Measurements from ENCODE around the gene CD37.

The CD37 gene

DNA sequence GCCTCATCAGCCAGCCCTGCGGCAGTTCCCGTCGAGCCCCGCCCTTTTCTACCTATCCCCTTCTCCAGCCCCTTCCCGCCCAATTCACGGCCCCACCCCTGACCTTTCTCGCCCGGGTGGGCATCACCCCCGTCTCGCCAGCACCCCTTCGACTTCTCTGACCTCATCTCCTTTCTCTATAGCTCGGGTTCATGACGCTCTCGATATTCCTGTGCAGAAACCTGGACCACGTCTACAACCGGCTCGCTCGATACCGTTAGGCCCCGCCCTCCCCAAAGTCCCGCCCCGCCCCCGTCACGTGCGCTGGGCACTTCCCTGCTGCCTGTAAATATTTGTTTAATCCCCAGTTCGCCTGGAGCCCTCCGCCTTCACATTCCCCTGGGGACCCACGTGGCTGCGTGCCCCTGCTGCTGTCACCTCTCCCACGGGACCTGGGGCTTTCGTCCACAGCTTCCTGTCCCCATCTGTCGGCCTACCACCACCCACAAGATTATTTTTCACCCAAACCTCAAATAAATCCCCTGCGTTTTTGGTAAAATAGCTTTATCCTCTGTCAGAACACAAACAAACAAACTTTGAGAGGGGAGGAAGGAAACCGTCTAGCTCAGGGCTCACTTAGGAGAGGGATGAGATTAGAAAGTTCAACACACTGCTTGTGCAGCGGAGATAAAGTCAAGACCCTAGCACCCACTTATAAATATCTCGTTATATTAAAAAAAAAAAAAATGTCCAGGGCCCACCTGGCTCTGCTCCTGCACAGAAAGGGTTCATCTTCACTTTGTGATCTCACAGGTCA is 5.1 kb downstream of the CD37 start:
- H4K20me1 ChIP-seq = peaks cover 0 to 32% (median 12%) of the 10 kb centered on the region in 11 experiments; a peak in 12 of 22 replicates
- H3K9ac ChIP-seq = peak overlapping the region in 7 of 11 experiments; percentile 2 to 62 (median 52); a peak in 9 of 22 replicates
- TF ChIP-seq Cebpa-rat (IDR thresholded peaks at IDR 0.05) = no peak
- peak overlapping the region in 5 of 11 experiments; percentile 44 to 58 (median 52); a peak in 8 of 22 replicates for H3K27ac ChIP-seq
- H3K9me3 ChIP-seq (replicated peaks in 1 of 11) = 0 out of 22 replicates have a peak, but pooled peaks cover 0 to 8% (median 0%) of the 10 kb centered on the region in 11 experiments
- peaks cover 10 to 58% (median 39%) of the 10 kb centered on the region in 11 experiments; a peak in 20 of 22 replicates for H3K27me3 ChIP-seq
- peak overlapping the region; percentile 81 to 97 (median 92) for H3K4me2 ChIP-seq
- H3K36me3 ChIP-seq = peaks cover 0 to 11% (median 0%) of the 10 kb centered on the region in 11 experiments; a peak in 2 of 22 replicates
- H3K4me1 ChIP-seq = peaks cover 32 to 52% (median 45%) of the 10 kb centered on the region in 10 experiments
- H3K4me3 ChIP-seq = peak overlapping the region in 9 of 10 experiments; percentile 1 to 61 (median 38); a peak in 12 of 20 replicates

DNA sequence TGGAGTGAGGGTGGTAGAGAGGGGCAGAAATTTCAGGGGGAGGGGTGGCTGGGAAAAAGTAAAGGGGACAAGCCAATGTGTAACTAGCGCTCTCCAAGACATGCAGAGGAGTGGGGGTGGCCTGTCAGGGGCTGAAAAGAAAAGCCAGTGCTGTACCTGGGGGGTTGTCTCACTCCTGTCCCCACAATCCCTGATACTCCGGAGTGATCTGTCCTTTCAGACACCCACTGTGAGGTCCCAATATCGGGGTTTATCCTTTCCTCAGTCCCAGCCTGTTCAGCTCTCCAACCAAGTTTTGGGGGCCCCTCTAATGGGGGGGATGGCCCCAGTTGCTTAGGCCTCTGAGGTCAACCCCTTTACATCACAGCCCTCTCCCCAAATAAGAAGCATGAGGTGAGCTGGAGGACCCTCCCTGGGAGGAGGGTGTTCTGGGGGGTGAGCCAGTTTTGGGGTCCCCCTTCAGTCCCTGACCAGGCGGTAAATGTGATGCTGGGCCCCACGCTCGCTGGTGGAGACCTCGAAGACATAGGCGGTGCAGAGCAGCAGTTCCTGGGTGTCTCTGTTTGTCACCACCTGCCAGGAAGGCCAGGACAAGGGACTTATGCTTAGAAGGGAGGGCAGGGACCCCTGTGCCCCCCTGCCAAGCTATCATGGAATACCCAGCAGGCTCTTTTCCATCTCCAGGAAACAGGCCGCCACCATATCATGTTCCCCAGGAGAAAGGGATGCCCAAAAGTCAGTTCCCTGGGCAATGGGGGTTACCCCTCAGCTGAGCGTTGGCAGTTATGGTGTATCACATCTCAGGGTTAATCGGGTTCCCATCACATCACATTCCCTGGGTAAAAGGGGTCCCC is 5.9 kb downstream of the CD37 start:
- Histone ChIP-seq H3K4me3 (peak overlapping the region in 8 of 10 experiments; percentile 1 to 61 (median 32); a peak in 6 of 20 replicates), H3K36me3 (peaks cover 0 to 11% (median 0%) of the 10 kb centered on the region in 11 experiments; a peak in 2 of 22 replicates), H3K4me2 (peak overlapping the region; percentile 81 to 97 (median 92)), H3K27me3 (peaks cover 10 to 58% (median 40%) of the 10 kb centered on the region in 11 experiments; a peak in 20 of 22 replicates), H3K9me3 (replicated peaks in 1 of 11) (0 out of 22 replicates have a peak, but pooled peaks cover 0 to 8% (median 0%) of the 10 kb centered on the region in 11 experiments), H4K20me1 (peaks cover 0 to 32% (median 12%) of the 10 kb centered on the region in 11 experiments; a peak in 12 of 22 replicates), H3K27ac (peak overlapping the region in 5 of 11 experiments; percentile 44 to 58 (median 52); a peak in 7 of 22 replicates), H3K4me1 (peaks cover 24 to 45% (median 37%) of the 10 kb centered on the region in 10 experiments), H3K9ac (peak overlapping the region in 7 of 11 experiments; percentile 2 to 62 (median 52); a peak in 9 of 22 replicates)
- TF ChIP-seq Cebpa-rat (IDR thresholded peaks at IDR 0.05) = no peak

DNA sequence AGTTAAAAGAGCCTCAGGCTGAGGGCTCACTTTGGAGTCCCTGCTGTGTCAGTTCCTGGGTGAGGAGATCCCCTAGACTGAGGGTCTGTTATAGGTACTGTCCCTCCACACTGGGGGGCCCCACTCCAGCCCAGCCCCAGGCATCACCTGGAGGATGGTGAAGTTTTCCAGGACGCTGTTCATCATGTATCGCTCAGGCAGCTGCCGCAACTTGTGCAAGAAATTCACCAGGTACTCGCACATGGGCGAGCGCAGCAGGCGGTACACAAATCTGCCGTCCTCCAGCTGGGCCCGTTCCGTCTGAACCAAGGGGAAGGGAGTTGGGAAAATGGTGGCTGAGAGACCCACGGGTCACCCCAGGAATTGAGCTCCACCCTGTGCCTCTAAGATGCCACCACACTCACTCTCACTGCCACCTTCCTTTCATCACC is 7.1 kb downstream of the CD37 start:
- H3K36me3 ChIP-seq = peaks cover 0 to 11% (median 0%) of the 10 kb centered on the region in 11 experiments; a peak in 2 of 22 replicates
- H3K27me3 ChIP-seq = peaks cover 10 to 52% (median 40%) of the 10 kb centered on the region in 11 experiments; a peak in 20 of 22 replicates
- peaks cover 0 to 28% (median 12%) of the 10 kb centered on the region in 11 experiments; a peak in 11 of 22 replicates for H4K20me1 ChIP-seq
- TF ChIP-seq Cebpa-rat (IDR thresholded peaks at IDR 0.05) = no peak
- H3K4me3 ChIP-seq = no peak overlapping the region
- peaks cover 23 to 33% (median 27%) of the 10 kb centered on the region in 10 experiments for H3K4me1 ChIP-seq
- peak overlapping the region in 6 of 11 experiments; percentile 89 to 97 (median 94); a peak in 5 of 22 replicates for H3K4me2 ChIP-seq
- no peak overlapping the region for H3K9ac ChIP-seq
- 0 out of 22 replicates have a peak, but pooled peaks cover 0 to 8% (median 0%) of the 10 kb centered on the region in 11 experiments for H3K9me3 ChIP-seq (replicated peaks in 1 of 11)
- H3K27ac ChIP-seq = no peak overlapping the region

DNA sequence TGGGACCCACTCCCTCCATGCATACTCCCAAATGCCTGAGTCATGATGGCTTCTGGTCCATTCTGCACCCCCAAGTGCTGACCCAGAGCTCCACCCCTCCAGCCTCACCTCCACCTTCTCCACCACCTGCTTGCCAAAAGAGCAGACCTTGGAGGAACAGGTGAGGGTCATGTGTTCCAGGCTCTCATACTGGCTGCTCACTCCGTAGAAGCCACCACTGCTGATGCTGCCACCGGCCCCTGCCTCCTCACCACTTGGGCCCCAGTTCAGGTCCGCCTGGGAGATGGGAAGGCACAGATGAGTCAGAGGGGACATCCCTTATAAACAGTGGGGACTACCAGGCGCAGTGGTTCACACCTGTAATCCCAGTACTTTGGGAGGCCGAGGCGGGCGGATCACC is 7.9 kb downstream of the CD37 start:
- Histone ChIP-seq H3K4me3 (no peak overlapping the region), H3K9me3 (replicated peaks in 1 of 11) (0 out of 22 replicates have a peak, but pooled peaks cover 0 to 8% (median 0%) of the 10 kb centered on the region in 11 experiments), H4K20me1 (peaks cover 0 to 28% (median 12%) of the 10 kb centered on the region in 11 experiments; a peak in 11 of 22 replicates), H3K27me3 (peaks cover 10 to 45% (median 40%) of the 10 kb centered on the region in 11 experiments; a peak in 20 of 22 replicates), H3K36me3 (peaks cover 0 to 7% (median 0%) of the 10 kb centered on the region in 11 experiments; a peak in 2 of 22 replicates), H3K4me2 (no peak overlapping the region), H3K27ac (no peak overlapping the region), H3K4me1 (peaks cover 23 to 28% (median 26%) of the 10 kb centered on the region in 10 experiments), H3K9ac (no peak overlapping the region)
- no peak for TF ChIP-seq Cebpa-rat (IDR thresholded peaks at IDR 0.05)

DNA sequence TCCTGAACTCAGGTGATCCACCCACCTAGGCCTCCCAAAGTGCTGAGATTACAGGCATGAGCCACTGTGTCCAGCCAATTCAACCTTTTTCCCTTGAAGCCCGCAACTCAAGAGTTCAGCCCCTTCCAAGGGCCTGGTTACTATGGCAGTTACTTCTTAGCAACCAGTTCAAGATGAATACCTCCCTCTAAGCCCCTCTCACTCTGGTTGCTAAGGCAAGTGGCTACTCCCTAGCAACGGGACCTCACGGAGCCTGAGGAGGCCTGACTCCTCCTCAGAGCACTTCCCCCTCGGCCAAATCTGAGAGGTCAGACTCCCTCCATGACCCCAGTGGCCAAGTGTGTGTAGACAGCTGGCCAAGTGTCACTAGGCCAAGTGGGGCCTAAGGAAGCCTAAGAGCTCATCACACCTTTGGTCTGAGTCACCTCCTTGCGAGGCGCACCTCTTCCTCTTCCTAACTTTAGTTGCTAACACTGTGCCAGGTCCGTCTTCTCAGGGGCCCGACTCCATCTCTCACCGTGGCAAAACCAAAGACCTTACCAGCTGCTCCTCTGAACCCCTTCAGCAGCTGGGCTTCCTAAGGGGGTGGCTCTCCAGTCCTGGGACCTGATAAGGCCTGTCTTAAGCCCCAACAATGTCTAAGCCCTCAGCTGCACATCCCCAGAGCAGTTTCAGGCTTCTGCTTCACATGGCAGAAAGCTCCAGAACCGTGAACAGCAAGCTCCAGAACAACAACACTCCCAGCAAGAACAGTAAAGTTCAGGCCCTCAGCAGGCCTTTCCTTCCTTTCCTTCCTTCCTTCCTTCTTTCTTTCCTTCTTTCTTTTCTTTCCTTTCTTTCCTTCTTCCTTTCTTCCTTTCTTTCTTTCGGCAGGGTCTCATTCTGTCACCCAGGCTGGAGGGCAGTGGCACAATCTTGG is 9.6 kb downstream of the CD37 start:
- H3K27me3 ChIP-seq = peaks cover 10 to 45% (median 40%) of the 10 kb centered on the region in 11 experiments; a peak in 20 of 22 replicates
- TF ChIP-seq Cebpa-rat (IDR thresholded peaks at IDR 0.05) = no peak
- no peak overlapping the region for H3K4me2 ChIP-seq
- peaks cover 0 to 11% (median 5%) of the 10 kb centered on the region in 11 experiments; a peak in 7 of 22 replicates for H3K9me3 ChIP-seq (replicated peaks in 1 of 11)
- no peak overlapping the region for H3K9ac ChIP-seq
- H3K36me3 ChIP-seq = 0 out of 22 replicates have a peak, but pooled peaks cover 0 to under 1% (median 0%) of the 10 kb centered on the region in 11 experiments
- peaks cover 13 to 24% (median 20%) of the 10 kb centered on the region in 10 experiments for H3K4me1 ChIP-seq
- no peak overlapping the region for H3K4me3 ChIP-seq
- H3K27ac ChIP-seq = no peak overlapping the region
- H4K20me1 ChIP-seq = peaks cover 0 to 20% (median 10%) of the 10 kb centered on the region in 11 experiments; a peak in 11 of 22 replicates

DNA sequence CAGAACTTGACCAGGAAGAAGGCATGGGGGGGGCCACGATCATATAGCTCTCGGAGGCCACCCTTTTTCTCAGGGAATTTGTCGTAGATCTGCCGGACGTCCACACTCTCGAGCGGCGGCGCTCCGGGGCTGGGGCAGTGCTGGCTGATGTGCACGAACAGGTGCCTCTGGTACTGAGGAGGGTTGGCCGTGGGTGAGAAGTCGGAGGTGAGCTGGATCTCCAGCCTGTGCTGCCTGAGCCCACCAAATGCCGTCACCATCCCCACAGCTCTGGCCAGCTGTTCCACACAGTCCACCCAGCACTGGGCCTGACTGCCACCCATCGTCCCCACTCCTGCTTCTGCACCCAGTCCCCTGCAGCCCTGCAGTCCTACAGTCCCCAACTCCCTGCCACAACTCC is 12.0 kb downstream of the CD37 start:
- Histone ChIP-seq H3K9me3 (replicated peaks in 1 of 11) (peaks cover 0 to 15% (median 7%) of the 10 kb centered on the region in 11 experiments; a peak in 7 of 22 replicates), H4K20me1 (peaks cover 0 to 6% (median 0%) of the 10 kb centered on the region in 11 experiments; a peak in 4 of 22 replicates), H3K4me3 (no peak overlapping the region), H3K36me3 (no peaks in the 10 kb centered on the region), H3K27me3 (peaks cover 0 to 33% (median 31%) of the 10 kb centered on the region in 11 experiments; a peak in 18 of 22 replicates), H3K27ac (no peak overlapping the region), H3K4me1 (peaks cover 0 to 3% (median 0%) of the 10 kb centered on the region in 10 experiments; a peak in 4 of 20 replicates), H3K4me2 (no peak overlapping the region), H3K9ac (no peak overlapping the region)
- no peak for TF ChIP-seq Cebpa-rat (IDR thresholded peaks at IDR 0.05)

DNA sequence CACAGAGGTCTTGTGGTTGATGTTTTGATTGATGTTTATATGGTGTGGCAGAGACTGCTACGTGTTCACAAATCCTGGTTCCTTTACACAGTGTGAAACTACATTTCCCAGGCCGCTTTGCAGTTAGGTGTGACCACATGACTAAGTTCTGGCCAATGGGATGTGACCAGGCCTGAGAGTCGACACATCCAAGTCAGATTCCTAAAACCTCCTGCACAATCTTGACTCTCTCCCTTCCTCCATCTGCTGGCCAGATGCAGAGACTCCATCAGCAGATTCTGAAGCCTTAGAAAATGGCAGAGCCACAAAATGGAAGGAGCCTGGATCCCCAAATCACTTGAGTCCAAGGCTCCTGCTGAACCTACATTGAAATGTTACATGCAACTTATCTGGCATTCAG is 12.6 kb downstream of the CD37 start:
- Histone ChIP-seq H3K4me2 (no peak overlapping the region), H3K27ac (no peak overlapping the region), H3K36me3 (no peaks in the 10 kb centered on the region), H4K20me1 (peaks cover 0 to 5% (median 0%) of the 10 kb centered on the region in 11 experiments; a peak in 3 of 22 replicates), H3K9me3 (replicated peaks in 1 of 11) (peaks cover 0 to 15% (median 7%) of the 10 kb centered on the region in 11 experiments; a peak in 7 of 22 replicates), H3K27me3 (peaks cover 0 to 27% (median 25%) of the 10 kb centered on the region in 11 experiments; a peak in 18 of 22 replicates), H3K9ac (no peak overlapping the region), H3K4me3 (no peak overlapping the region), H3K4me1 (no peaks in the 10 kb centered on the region)
- TF ChIP-seq Cebpa-rat (IDR thresholded peaks at IDR 0.05) = no peak

Data from BLaER1 treated with 17β-estradiol and CSF1 and Interleukin-3, amounts not matched to agents 10 nM and 100 nM (cell line).